ENCODE data around the gene BGN.

Gene BGN

DNA sequence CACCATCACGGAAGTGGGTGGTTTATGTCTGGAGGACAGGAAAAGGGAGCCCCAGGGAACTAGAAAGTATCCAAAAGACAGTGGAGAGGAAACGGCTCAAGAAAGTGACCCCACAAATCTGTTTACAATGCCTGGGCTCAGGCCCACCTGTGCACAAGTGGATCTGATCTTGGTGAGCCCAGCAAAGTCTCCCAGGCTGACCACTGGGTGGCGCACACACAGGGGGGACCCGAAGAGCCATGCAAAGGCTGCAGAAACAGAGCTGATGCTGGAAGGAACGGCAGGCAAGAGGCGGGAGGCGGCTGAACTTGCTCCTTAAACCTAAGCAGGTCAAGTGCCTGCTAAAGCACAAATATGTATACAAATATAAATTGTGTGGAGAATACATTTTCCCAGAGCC is 34.0 kb upstream of the BGN start:
- DNase-seq (ENCODE audit: low spot score): peak; percentile 58

DNA sequence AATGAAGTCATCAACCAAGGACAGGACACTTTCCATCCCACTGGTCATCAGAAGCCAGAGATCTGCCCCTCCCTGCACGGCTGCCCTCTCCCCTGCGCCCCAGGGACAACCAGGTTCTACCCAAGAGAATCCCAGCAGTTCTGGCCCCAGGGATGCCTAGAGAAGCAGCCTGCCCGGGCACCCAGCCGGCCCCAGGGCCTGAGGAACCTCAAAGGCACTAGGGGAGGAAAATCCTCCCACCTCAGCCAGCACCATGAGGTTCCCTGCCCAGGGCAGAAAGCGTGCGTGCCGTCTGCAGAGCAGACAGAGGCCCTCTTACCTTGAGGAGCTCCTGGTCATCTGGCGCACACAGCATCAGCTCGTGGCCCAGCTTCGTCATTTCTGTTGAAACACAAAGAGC is 32.5 kb upstream of the BGN start:
- no peak for DNase-seq (ENCODE audit: low spot score)

DNA sequence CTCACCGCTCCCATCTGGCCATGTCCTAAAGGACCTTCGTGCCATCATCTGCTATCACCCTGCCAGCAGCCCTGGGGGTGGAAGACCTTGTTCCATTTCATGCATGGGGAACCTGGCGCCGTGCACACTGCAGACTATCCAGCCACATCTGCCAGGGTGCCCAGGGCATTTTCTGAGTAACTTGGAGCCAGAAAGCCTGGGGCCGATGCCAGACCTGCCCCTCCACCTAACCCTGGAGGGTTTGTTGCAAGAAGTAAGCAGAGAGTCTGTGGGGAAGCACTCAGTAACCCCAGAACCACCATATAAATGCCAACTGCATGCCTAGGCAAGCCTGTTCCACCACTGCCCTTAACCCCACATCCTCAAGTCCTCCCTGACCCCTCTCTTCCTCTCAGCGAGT is 31.7 kb upstream of the BGN start:
- DNase-seq (ENCODE audit: low spot score): no peak

DNA sequence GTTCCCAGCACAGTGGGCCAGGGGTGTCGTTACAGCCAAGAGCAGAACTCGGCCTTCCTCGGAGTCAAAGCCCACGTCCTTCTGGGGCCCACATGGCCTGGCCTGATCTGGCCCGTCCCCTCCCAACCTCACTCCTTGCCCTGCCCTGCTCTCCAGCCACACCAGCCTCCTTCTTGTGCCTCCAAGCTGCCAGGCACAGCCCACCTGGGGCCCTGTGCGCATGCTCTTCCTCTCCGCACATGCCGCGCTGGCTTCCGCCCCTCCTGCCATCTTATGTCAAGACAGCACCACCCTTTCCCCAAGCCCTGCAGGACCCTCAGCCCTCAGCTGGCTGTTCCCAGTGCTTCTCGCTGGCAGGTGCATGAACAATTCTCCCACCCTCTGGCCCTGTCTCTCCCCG is 31.2 kb upstream of the BGN start:
- no peak for DNase-seq (ENCODE audit: low spot score)

DNA sequence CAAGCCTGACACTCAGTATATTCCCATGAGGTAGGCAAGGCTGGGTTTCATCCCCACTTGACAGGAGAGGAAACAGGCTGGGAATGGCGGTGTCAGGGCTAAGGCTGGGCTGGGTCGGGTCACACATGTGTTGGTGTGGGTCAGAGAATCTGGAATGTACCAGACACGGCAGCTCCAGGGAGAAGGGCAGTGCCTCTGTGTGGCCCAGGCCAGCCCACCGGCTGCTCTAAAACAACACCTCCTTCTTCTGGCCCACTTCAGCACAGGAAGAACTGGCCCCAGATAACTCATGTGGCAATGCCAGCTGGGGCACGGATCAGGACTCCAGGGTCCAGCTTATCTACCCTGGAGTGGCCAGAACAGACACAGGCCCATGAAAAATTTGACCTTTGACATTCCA is 30.7 kb upstream of the BGN start:
- no peak for DNase-seq (ENCODE audit: low spot score)

DNA sequence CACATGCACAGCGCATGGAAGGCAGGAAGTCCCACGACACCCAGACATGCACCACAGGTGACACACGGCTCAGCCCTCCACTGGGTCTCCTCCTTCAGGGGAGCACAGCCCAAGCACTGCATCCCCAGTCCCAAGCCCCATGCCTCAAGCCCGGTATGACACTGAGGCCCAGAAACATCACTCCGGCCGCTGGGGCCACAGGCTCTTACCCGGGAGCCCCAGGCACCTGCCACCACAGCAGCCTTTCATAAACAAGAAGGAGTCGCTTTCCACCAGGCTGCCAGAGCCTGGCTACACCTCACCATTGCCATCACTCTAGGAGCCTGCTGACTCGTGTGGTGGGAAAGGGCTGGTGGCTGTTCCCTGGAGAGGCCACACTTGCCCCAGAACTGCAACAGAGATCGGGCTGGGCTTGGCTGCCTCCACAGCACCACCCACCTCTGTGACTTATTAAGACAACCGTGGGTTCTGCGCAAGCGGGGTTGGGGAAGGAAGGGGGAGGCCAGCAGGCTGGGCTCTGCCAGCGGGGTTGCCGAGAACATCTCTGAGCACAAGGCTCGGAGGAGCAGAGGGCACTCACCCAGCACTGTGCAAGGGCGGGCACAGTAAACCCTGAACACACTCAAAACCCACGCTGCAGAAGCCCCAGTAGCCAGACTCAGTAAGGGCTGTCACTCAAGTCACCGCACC is 28.9 kb upstream of the BGN start:
- DNase-seq (ENCODE audit: low spot score): no peak

DNA sequence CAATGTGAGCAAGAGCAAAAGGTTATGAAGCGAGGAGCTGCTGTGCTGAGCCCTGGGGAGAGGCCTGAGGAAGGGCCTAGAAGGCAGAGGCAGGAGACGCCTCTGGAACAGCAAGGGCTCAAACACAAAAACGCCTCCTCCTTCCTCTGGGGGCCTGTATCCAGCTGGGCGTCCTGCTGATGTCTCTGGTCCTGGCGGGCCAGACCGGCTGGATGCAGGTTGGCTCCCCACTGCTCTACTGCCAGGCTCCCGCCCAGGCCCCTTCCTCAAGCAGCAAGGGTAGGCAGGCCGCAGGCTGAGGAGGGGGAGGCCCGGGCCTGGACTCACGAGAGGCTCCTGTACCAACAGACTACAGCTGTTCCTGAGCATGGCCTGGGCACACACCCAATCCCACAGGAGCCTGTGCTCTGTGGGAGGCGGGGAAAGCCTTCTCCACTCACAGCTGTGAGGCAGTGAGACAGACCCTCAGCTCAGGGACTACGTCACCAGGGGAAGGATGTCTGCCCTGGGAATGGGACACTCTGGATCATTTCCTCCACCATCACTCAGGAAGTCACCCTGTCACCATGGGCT is 26.7 kb upstream of the BGN start:
- no peak for DNase-seq (ENCODE audit: low spot score)

DNA sequence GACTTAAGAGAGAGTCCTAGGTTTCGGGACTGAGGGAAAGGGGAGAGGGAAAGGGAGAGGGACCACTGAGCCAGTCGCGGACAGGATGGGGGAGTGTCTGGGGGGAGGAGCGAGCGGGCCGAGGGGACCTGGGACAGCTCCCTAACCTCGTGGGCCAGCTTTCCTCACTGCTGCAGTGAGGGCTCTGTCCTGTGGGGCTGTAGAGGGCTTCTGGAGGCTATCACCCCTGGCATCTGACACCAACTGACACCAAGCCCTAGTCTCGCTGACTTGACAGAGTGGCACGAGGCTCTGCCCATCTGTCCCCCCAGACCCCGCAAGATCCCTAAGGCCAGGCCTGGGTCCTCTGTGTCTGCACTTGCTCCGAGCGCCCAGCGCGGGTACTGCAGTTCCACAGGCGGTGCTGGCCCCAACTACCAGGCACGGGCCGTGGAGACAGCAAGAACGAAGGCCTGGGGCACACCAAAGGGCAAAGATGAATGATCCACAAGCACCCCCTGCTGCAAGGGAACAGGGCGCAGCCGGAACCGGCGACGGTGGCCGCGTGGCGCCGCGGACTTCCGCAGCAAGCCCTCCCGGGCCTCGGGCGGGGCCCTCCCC is 24.9 kb upstream of the BGN start:
- DNase-seq (ENCODE audit: low spot score): no peak

DNA sequence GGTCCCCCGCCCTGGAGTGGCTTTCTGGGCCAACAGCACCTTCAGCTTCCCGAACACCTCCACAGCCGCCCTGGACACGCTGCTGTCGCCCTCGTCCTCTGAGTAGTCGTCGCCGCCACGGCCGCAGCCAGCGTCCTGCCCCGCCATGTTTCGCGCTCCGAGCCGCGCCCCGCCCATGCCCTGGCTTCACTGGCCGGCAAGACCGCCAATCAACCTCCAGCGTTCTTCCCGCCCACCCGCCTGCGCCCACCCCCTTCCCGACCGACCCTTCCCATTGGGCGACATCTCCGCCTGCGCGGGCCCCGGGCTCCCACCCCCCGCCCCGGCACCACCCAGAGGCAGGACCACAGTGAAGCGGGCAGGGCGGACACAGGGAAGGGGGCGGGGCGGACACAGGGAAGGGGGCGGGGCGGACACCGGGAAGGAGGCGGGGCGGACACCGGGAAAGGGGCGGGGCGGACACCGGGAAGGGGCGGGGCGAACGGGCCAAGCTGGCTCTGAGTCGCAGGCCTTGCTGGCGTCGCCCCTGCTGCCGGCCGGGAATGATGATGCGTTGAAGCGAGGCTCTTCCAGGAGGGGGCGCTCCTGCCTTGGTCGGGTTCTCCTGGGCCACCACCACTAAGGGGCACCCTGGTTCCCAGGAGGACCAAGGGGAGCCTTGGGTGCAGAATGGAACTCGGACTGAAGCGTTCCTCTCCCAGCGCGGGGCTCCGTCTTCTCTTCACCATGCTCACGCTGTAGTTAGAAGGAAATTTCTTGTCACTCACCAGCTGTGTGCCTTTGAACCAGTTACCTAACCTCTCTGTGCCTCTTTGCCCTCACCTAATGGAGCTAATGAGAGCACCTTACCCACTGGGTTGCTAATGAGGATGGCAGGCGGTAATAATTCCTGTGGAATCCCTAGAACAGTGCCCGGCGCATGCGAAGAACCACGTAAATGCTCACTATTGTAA is 24.1 kb upstream of the BGN start, which contains the start of gene HAUS7:
TSS of gene HAUS7 (minus strand) at position 166 of the 953 bp plus-strand sequence. CDS start at position 147, 19 bp downstream.
- peak; percentile 94 for DNase-seq (ENCODE audit: low spot score)

DNA sequence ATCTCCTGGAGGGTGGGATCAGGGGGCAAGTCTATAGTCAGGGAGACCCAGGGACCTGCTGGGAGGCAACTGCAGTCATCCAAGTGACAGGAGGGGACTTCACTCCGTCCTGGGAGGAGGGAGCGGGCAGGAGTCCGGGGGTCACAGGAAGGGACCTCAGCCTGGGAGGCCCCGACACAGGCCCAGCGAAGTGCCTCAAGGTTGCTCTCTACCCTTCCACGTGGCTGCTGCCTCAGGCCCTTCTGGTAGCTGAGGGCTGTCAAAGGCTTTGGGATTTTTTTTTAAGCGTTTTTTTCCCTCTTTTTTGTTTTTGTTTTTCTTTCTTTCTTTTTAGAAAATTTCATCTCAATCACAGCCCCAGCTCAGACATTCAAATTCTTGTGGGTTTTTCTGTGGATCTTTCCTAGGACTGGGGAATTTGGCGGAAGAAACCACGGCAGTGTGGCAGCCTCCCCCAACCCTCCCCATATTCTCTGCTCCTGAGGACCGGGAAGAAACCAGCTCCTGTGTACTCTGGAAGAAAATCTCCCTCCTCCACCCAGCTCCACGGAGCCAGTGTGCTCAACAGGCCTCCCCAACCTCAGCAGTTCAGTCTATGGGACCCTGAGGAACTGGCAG is 23.0 kb upstream of the BGN start:
- DNase-seq (ENCODE audit: low spot score): peak; percentile 79

DNA sequence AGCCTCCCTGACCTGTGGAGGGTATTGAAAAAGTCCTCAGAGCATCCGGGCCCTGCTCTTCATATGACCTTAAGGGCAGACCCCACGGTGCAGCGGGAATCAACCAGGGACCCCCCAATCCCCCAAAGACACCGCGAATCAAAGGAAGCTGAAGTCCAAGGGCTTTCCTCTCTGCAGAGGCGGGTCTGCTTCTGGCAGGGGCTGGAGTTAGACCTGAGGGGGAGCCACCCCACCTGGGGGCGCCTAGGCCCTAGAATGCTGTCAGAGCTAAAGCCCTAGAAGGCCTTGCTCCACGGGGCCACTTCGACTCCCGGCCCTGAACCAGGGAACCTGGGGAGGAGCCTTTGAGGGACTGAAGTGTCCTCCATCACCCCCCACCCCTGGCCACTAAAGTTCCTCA is 21.7 kb upstream of the BGN start:
- DNase-seq (ENCODE audit: low spot score): no peak

DNA sequence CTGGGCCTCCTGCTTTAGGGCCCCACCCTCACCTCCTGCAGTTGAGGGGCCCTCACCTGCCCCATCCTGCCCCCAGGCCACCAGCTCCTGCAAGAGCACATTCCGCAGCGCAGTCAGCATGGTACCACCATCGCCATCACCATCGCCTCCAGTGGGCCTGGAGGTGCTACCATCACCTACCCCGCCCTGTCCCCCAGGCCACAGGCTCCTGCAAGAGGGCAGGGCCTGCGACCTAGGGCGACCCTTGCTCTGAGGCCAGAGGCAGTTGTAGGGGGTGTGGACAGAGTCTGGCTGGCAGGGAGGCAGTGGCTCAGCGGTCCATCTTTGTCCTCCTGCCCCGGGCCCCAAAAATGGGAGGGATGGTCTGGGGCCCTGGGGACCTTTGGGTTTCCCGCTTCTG is 20.5 kb upstream of the BGN start:
- DNase-seq (ENCODE audit: low spot score): no peak

DNA sequence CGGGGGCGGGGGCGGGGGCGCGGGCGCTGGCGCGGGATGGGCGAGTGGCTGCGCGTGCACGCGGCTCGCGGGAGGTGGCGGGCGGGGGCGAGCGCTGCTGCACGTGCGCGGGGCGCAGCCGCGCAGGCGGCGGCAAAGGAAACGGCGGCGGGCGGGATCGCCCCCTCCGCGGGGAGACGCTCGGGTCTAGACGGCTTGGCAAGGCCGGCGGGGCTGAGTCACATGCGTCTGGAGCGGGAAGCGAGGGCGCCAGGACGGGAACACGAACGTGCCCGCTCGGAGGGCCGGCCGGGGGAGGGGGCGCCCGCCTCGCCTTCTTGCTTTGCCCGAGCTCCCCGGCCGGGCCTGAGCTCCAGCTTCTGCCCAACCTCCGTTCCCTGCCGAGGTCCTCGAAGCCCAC is 20.1 kb upstream of the BGN start:
- peak; percentile 63 for DNase-seq (ENCODE audit: low spot score)

DNA sequence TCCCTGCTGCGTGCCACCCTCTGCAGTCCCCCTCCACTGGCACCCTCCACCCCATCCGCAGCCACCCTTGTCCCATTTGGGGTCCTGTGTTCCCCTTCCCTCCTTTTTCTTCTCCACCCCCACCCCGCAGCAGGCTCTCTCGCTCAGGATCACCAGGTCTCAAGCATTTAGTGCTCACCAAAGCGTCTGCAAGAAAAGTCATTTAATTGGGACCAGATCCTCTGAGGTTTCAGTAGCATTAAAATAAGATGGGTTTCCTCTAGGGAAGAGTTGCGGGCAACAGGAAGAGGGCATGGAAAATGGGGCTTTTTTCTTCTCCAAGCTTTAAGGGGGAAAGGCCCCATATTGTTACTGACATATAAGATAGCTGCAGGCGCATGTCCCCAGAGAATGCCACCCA is 19.5 kb upstream of the BGN start:
- no peak for DNase-seq (ENCODE audit: low spot score)

DNA sequence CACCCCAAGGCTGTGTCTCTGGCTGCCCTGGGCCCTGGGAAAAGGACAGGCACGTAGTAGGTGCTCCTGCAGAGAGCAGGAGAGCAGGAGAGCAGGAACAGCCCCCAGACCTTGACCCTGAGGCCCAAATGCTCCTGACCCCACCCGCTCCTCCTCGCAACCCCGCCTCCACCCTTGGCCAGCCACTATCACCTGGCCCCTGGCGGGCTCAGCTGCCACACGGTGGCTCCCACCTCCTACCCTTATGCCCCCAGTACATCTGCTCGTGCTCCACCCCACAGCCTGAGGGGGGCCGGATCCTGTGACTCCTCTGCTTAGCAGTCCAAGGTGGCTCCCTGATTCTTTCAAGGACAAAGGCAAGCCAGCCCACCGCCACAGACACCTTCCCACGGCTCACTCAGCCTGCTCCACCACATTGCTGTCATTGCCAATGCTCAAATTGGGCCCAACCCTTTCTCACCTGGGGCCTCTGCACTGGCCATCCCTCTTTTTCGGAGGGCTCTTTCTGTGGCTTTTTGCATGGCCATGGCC is 19.0 kb upstream of the BGN start:
- DNase-seq (ENCODE audit: low spot score): no peak

DNA sequence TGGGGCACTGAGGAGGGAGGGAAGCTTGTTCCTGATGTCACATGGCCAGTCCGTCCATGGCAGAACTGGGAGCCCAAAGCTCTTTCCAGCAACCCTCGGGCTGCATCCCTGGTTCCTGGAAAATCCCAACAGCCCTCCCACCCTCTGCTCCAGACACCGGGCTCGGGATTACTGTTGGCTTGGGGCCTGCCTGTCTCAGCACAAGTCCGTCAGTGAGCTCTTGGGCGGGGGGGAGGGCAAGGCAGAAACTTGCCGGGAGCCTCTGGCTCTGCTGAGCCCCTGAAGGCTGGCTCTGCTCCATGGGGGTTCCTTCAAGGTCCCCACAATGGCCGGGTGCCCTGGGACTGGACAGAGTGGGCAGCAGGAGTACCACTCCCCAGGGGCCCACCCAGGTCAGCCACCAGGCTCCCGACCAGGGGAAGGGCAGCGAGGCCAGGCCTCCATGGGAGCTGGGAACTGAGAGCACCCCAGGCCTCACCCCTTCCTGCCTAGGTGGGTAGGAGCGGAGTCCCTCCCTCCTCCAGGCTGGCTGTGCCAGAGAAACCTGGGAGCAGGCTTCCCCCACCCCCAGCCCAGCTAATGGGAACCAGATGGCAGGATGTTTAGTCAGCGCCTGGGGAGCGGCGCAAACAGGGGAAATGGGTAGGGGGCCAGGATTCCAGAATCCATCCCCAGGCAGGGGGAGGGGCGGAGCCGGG is 18.0 kb upstream of the BGN start:
- DNase-seq (ENCODE audit: low spot score): peak; percentile 68

DNA sequence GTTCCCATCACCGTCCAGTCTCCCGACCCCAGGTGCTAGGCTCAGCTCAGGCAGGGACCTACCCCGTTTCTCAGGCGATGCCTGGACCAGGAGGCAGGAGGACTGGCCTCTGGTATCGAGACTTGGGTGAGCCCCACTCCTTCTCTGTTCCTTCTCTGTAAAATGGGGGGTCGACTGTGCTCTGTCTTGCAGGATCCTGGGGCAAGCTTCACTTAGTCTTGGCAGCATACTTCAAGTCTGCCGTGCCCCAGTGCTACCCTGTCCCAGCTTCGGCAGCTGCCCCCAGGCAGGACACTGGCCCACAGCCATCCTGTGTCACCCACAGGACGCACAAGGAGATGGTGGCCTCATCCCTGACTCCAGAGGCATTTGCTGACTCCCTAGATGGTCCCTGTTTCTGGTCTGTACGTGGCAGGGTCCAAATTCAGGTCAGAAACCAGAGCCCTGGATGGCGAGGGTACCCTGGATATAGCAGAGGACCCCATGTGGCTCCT is 17.4 kb upstream of the BGN start:
- no peak for DNase-seq (ENCODE audit: low spot score)

DNA sequence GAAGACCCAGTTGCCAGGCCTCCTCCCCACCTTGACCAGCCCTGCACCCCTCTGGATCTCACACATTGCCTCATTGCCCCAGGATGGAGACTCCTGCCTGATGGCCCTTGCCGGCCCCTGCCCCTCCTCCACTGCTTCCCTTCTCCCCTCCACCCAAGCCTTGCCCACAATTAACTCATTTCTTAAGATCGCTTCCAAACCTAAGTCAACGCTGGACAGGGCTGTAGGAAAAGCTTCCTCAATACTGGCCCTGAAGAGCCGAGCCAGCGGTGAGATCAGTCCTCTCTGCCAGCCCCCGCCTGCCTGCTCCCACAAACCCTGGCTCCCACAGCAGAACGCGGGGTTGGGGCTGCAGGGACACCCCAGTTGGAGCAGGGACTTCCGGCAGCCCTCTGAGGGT is 16.9 kb upstream of the BGN start:
- no peak for DNase-seq (ENCODE audit: low spot score)

DNA sequence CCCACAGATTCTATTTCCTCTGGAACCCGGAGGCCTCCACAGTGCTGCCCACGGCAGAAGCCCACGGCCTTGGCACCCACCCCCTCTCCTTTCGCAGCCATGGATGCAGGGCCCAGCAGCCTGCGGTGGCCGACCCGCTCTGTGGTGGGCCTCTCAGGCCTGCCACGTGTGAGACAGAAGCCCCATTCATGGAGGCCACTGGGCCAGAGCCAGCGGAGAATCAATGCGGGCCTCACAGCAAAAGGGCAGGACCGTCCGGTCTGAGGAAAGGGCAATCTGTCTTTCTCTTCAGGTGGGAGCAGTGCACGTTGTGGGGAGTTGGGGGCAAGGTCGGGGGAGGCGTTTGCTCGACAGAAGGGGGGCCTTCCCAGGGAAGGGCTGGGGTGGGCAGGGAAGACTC is 16.0 kb upstream of the BGN start:
- no peak for DNase-seq (ENCODE audit: low spot score)

DNA sequence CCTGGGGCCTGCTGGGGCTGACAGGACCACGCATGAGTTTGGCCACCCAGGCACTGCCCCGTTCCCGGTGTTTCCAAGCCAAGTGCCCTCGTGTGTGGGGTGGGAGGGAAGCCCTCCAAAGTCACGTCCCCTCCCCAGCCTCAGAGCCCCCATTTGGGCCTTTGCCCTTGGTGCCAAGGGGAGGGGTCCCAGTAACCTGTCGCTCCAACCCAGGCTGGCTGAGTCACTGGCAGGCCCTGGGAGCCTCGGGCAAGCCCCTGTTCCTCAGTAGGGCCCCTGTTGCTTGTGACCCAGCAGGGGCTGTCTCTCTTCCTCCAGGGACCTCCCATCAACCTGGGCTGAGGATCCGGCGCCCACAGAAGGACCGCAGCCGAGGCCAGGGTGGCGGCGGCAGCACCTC is 13.7 kb upstream of the BGN start:
- DNase-seq (ENCODE audit: low spot score): no peak

DNA sequence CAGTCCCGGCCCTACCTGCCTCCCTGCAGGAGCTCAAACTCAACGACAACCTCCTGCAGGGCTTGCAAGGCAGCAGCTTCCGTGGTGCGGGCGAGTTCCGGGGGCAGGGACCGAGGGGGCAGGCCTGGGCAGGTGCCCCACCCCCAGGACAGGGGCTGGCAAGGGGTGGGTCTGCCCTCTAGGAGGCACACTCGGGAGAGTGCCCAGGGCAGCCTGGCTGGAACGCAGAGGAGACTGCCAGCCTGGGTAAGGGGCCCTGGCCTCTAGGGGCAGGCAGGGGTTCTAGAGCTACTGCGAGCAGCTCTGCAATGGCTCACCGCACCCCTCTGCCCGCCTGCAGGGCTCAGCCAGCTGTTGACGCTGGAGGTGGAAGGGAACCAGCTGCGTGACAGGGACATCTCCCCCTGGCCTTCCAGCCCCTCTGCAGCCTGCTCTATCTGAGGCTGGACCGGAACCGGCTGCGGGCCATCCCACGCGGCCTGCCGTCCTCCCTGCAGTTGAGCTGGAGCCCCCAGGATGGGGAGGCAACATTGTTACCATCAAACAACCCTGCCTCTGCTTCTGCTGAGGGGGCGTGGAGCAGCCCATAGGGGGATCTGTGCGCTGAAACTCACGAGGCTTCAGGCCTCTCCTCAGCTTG is 12.3 kb upstream of the BGN start:
- no peak for DNase-seq (ENCODE audit: low spot score)
